ENCODE results near the gene COA6.

GRCh38 chr1:234408757-234409156, 35.5 kb downstream of the COA6 start:
- no peak for TF ChIP-seq POLR2A (IDR thresholded peaks at IDR 0.05)
- TF ChIP-seq, protein P1, sequence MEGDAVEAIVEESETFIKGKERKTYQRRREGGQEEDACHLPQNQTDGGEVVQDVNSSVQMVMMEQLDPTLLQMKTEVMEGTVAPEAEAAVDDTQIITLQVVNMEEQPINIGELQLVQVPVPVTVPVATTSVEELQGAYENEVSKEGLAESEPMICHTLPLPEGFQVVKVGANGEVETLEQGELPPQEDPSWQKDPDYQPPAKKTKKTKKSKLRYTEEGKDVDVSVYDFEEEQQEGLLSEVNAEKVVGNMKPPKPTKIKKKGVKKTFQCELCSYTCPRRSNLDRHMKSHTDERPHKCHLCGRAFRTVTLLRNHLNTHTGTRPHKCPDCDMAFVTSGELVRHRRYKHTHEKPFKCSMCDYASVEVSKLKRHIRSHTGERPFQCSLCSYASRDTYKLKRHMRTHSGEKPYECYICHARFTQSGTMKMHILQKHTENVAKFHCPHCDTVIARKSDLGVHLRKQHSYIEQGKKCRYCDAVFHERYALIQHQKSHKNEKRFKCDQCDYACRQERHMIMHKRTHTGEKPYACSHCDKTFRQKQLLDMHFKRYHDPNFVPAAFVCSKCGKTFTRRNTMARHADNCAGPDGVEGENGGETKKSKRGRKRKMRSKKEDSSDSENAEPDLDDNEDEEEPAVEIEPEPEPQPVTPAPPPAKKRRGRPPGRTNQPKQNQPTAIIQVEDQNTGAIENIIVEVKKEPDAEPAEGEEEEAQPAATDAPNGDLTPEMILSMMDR (IDR thresholded peaks at IDR 0.05): no peak

All from thyroid gland (tissue), 4 donors.